ENCODE data around the gene PARK7.

Gene PARK7

DNA sequence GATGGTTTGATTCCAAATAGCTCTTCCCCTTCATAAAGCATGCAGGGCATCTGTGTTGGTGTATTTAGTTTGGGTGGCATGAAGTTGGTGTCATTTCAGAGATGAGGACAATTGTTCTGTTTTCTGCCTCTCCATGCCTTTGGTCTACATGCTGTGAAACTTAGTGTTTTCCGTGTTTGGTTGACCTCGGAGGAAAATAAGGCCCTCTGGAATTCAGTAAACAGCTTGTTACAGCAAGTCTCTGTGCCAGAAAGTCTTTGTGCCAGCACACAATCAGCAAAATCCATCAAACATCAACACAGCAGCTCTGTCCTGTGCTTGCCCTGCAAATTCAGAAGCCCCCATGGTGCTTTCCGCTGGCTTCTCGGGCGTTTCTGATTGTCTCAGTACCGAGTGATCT, 9.5 kb downstream of the PARK7 start:
- peaks cover 33% of the 10 kb centered on the region for H3K79me2 ChIP-seq (ENCODE audit: insufficient read depth, low read length)
- no peak for TF ChIP-seq EZH2 (IDR thresholded peaks at IDR 0.05; ENCODE audit: borderline replicate concordance, low read depth, low read length, severe bottlenecking)
- TF ChIP-seq, protein P1, sequence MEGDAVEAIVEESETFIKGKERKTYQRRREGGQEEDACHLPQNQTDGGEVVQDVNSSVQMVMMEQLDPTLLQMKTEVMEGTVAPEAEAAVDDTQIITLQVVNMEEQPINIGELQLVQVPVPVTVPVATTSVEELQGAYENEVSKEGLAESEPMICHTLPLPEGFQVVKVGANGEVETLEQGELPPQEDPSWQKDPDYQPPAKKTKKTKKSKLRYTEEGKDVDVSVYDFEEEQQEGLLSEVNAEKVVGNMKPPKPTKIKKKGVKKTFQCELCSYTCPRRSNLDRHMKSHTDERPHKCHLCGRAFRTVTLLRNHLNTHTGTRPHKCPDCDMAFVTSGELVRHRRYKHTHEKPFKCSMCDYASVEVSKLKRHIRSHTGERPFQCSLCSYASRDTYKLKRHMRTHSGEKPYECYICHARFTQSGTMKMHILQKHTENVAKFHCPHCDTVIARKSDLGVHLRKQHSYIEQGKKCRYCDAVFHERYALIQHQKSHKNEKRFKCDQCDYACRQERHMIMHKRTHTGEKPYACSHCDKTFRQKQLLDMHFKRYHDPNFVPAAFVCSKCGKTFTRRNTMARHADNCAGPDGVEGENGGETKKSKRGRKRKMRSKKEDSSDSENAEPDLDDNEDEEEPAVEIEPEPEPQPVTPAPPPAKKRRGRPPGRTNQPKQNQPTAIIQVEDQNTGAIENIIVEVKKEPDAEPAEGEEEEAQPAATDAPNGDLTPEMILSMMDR (IDR thresholded peaks at IDR 0.05; ENCODE audit: borderline replicate concordance, extremely low read depth, low read length, poor library complexity, severe bottlenecking) = no peak
- no peak overlapping the region for H3K4me2 ChIP-seq (ENCODE audit: insufficient read depth, low read length)
- DNase-seq (no peak), ATAC-seq (ENCODE audit: insufficient read depth, low read depth) (no peak)
- H3K9me3 ChIP-seq (ENCODE audit: insufficient read depth, low read length, severe bottlenecking) = no peaks in the 10 kb centered on the region
- H3K9ac ChIP-seq (ENCODE audit: low read depth, low read length) = no peak overlapping the region
- peaks cover 12% of the 10 kb centered on the region; the same call in 1 of the 2 replicates for H3K4me1 ChIP-seq (ENCODE audit: insufficient read depth, low read length)
- H2AFZ ChIP-seq (ENCODE audit: low read depth, low read length) = no peak overlapping the region
- H3K36me3 ChIP-seq (ENCODE audit: insufficient read depth, low read length) = peaks cover 77% of the 10 kb centered on the region
- H3K27ac ChIP-seq (ENCODE audit: low read length) = no peak overlapping the region
- H3K27me3 ChIP-seq (ENCODE audit: insufficient read depth, low read length, poor library complexity) = no peaks in the 10 kb centered on the region
- no peak overlapping the region for H3K4me3 ChIP-seq (ENCODE audit: low read depth in 1 of 2, low read length in 2 of 2)
- H4K20me1 ChIP-seq (ENCODE audit: insufficient read depth, low read length) = peaks cover 7% of the 10 kb centered on the region; the same call in 1 of the 2 replicates

DNA sequence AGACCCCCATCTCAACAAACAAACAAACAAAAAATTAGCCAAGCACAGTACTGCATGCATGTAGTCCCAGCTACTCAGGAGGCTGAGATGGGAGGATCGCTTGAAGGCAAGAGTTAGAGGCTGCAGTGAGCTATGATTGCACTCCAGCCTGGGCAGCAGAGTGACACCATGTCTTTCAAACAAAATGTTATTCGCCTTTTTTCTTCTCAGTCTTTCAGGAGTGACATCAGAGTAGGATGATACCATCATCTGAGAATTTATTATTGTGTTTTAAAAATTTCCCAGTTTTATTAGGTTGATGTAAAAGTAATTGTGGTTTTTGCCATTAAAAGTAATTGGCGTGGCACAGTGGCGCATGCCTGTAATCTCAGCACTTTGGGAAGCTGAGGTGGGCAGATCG, 10.8 kb downstream of the PARK7 start:
- no peak for ATAC-seq (ENCODE audit: insufficient read depth, low read depth)
- Histone ChIP-seq H3K79me2 (ENCODE audit: insufficient read depth, low read length) (peaks cover 22% of the 10 kb centered on the region), H3K4me2 (ENCODE audit: insufficient read depth, low read length) (no peak overlapping the region), H3K27me3 (ENCODE audit: insufficient read depth, low read length, poor library complexity) (no peaks in the 10 kb centered on the region), H2AFZ (ENCODE audit: low read depth, low read length) (no peak overlapping the region), H3K27ac (ENCODE audit: low read length) (no peak overlapping the region), H3K9me3 (ENCODE audit: insufficient read depth, low read length, severe bottlenecking) (no peaks in the 10 kb centered on the region), H3K36me3 (ENCODE audit: insufficient read depth, low read length) (peaks cover 72% of the 10 kb centered on the region), H3K9ac (ENCODE audit: low read depth, low read length) (no peak overlapping the region), H4K20me1 (ENCODE audit: insufficient read depth, low read length) (peaks cover 2% of the 10 kb centered on the region; the same call in 1 of the 2 replicates), H3K4me3 (ENCODE audit: low read depth in 1 of 2, low read length in 2 of 2) (no peak overlapping the region), H3K4me1 (ENCODE audit: insufficient read depth, low read length) (no peaks in the 10 kb centered on the region)
- TF ChIP-seq, protein P1 (IDR thresholded peaks at IDR 0.05; ENCODE audit: borderline replicate concordance, extremely low read depth, low read length, poor library complexity, severe bottlenecking) = no peak
- no peak for TF ChIP-seq EZH2 (IDR thresholded peaks at IDR 0.05; ENCODE audit: borderline replicate concordance, low read depth, low read length, severe bottlenecking)
- no peak for DNase-seq

DNA sequence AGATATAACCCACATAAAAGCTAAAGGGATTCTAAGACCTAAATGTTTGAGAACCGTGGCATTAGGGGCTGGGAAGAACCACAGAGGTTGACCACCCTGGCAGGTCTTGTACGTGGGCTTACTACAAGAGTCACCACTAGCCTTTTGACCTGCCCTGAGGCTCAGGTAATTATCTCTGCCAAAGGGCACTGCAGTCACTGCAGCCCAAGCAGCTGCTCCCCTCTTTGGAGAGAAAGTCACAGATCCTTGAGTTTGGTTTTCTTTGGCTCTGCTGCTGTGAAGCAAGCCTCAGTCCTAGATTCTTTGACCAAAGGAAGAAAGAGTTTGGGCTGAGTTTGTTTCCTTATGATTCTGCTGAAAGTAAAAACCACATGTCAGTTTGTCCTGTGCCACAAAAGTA, 11.6 kb downstream of the PARK7 start:
- H3K36me3 ChIP-seq (ENCODE audit: insufficient read depth, low read length) = peaks cover 71% of the 10 kb centered on the region
- peaks cover 2% of the 10 kb centered on the region; the same call in 1 of the 2 replicates for H4K20me1 ChIP-seq (ENCODE audit: insufficient read depth, low read length)
- no peaks in the 10 kb centered on the region for H3K4me1 ChIP-seq (ENCODE audit: insufficient read depth, low read length)
- no peak overlapping the region for H3K27ac ChIP-seq (ENCODE audit: low read length)
- ATAC-seq (ENCODE audit: insufficient read depth, low read depth) (no peak), DNase-seq (no peak)
- peaks cover 15% of the 10 kb centered on the region; the same call in 1 of the 2 replicates for H3K79me2 ChIP-seq (ENCODE audit: insufficient read depth, low read length)
- no peaks in the 10 kb centered on the region for H3K27me3 ChIP-seq (ENCODE audit: insufficient read depth, low read length, poor library complexity)
- no peaks in the 10 kb centered on the region for H3K9me3 ChIP-seq (ENCODE audit: insufficient read depth, low read length, severe bottlenecking)
- H3K4me2 ChIP-seq (ENCODE audit: insufficient read depth, low read length) = no peak overlapping the region
- TF ChIP-seq EZH2 (IDR thresholded peaks at IDR 0.05; ENCODE audit: borderline replicate concordance, low read depth, low read length, severe bottlenecking) = no peak
- TF ChIP-seq, protein P1 (IDR thresholded peaks at IDR 0.05; ENCODE audit: borderline replicate concordance, extremely low read depth, low read length, poor library complexity, severe bottlenecking) = no peak
- no peak overlapping the region for H2AFZ ChIP-seq (ENCODE audit: low read depth, low read length)
- H3K9ac ChIP-seq (ENCODE audit: low read depth, low read length) = no peak overlapping the region
- H3K4me3 ChIP-seq (ENCODE audit: low read depth in 1 of 2, low read length in 2 of 2) = no peak overlapping the region
